GM23338 (cell line): ENCODE data around the gene CYTH1. TPM values are rescaled to one million over a fixed set of nuclear protein-coding genes. Genes with fewer than 3 reads are reported as not detected.

Experiments used
- ATAC-seq: fragments of 200-7000 bp; cut with Tn5 transposase; 3 replicates; pipeline ENCODE4 v1.9.1; 2020
- DNase-seq: peaks from one replicate; pipeline ENCODE4 v3.0.0-alpha.2; 2015; ENCODE audit warnings: low spot score
- H2AFZ ChIP-seq: fragments of 200-600 bp; sonication (generic); 2 replicates; pipeline ENCODE4 v1.8.0; 2016; ENCODE audit warnings: antibody characterized with exemption, mild to moderate bottlenecking, moderate library complexity
- H3F3A ChIP-seq: fragments of 200-600 bp; sonication (generic); replicated peaks from 2 replicates; pipeline ENCODE4 v1.8.0; 2017; ENCODE audit warnings: antibody characterized with exemption, mixed run types, low read depth
- H3K27ac ChIP-seq: fragments of 200-600 bp; sonication (generic); 2 replicates; pipeline ENCODE4 v1.6.1; 2016; ENCODE audit warnings: low read depth
- H3K27me3 ChIP-seq: fragments of 200-600 bp; sonication (generic); 2 replicates; pipeline ENCODE4 v1.8.0; 2016; ENCODE audit warnings: mild to moderate bottlenecking, mixed run types, moderate library complexity; ENCODE audit not compliant: insufficient read depth
- H3K36me3 ChIP-seq: fragments of 200-600 bp; sonication (generic); 2 replicates; pipeline ENCODE4 v1.8.0; 2016; ENCODE audit warnings: mild to moderate bottlenecking; ENCODE audit not compliant: insufficient read depth
- H3K4me1 ChIP-seq: fragments of 200-600 bp; sonication (generic); 2 replicates; pipeline ENCODE4 v1.8.0; 2016; ENCODE audit warnings: mild to moderate bottlenecking, moderate library complexity; ENCODE audit not compliant: insufficient read depth
- H3K4me2 ChIP-seq: fragments of 200-600 bp; sonication (generic); 2 replicates; pipeline ENCODE4 v1.7.1; 2017; ENCODE audit warnings: mixed run types
- H3K4me3 ChIP-seq: fragments of 200-600 bp; sonication (generic); 2 replicates; pipeline ENCODE4 v1.6.1; 2016; ENCODE audit warnings: mixed run types
- H3K79me2 ChIP-seq: fragments of 200-600 bp; sonication (generic); replicated peaks from 2 replicates; pipeline ENCODE4 v1.8.0; 2017; ENCODE audit warnings: mild to moderate bottlenecking; ENCODE audit not compliant: insufficient read depth
- H3K9me2 ChIP-seq: fragments of 200-600 bp; sonication (generic); 2 replicates; pipeline ENCODE4 v1.8.0; 2017; ENCODE audit not compliant: insufficient read depth
- H4K20me1 ChIP-seq: fragments of 200-600 bp; sonication (generic); replicated peaks from 2 replicates; pipeline ENCODE4 v1.8.0; 2017; ENCODE audit warnings: mild to moderate bottlenecking; ENCODE audit not compliant: insufficient read depth
- H3K27ac Mint-ChIP-seq: 2 replicates; pipeline ENCODE4 v1.8.0; 2020; ENCODE audit warnings: inconsistent platforms, mild to moderate bottlenecking, moderate library complexity, mixed read lengths
- H3K27me3 Mint-ChIP-seq: 3 replicates; pipeline ENCODE4 v1.8.0; 2022; ENCODE audit warnings: low read depth, mild to moderate bottlenecking, moderate library complexity, mixed read lengths, inconsistent platforms; ENCODE audit not compliant: insufficient read depth, poor library complexity
- H3K36me3 Mint-ChIP-seq: 3 replicates; pipeline ENCODE4 v1.8.0; 2021; ENCODE audit warnings: low read depth, mild to moderate bottlenecking, inconsistent platforms, moderate library complexity, mixed read lengths
- H3K4me1 Mint-ChIP-seq: 3 replicates; pipeline ENCODE4 v1.8.0; 2020; ENCODE audit warnings: mild to moderate bottlenecking, inconsistent platforms, mixed read lengths
- H3K4me3 Mint-ChIP-seq: 3 replicates; pipeline ENCODE4 v1.8.0; 2021; ENCODE audit warnings: moderate library complexity, mild to moderate bottlenecking, inconsistent platforms, mixed read lengths
- H3K9me3 Mint-ChIP-seq: 3 replicates; pipeline ENCODE4 v1.8.0; 2020; ENCODE audit warnings: moderate library complexity, mild to moderate bottlenecking, inconsistent platforms, mixed read lengths
- CREB1 ChIP-seq: fragments of 250-450 bp; sonication (Bioruptor Pico); IDR thresholded peaks from 2 replicates; pipeline ENCODE4 v1.5.0; 2020; ENCODE audit warnings: low read depth, mild to moderate bottlenecking, moderate library complexity
- EZH2 ChIP-seq: fragments of 200-600 bp; sonication (generic); IDR thresholded peaks from one replicate; pipeline ENCODE4 v1.8.0; 2017; ENCODE audit warnings: antibody characterized with exemption, mild to moderate bottlenecking, low read depth; ENCODE audit not compliant: unreplicated experiment
- EZH2phosphoT487 ChIP-seq: fragments of 200-600 bp; sonication (generic); IDR thresholded peaks from one replicate; pipeline ENCODE4 v1.8.1; 2018; ENCODE audit warnings: antibody characterized with exemption; ENCODE audit not compliant: unreplicated experiment
- JUNB ChIP-seq: IDR thresholded peaks from one replicate; pipeline ENCODE4 v1.6.1; 2016; ENCODE audit warnings: antibody characterized with exemption; ENCODE audit not compliant: unreplicated experiment
- NANOG ChIP-seq: IDR thresholded peaks from 2 replicates; pipeline ENCODE4 v1.6.1; 2016; ENCODE audit warnings: antibody characterized with exemption, borderline replicate concordance
- POLR2AphosphoS5 ChIP-seq: IDR thresholded peaks from 2 replicates; pipeline ENCODE4 v1.6.1; 2016; ENCODE audit warnings: antibody characterized with exemption, low read depth
- STAT1 ChIP-seq: IDR thresholded peaks from one replicate; pipeline ENCODE4 v1.6.1; 2016; ENCODE audit warnings: antibody characterized with exemption; ENCODE audit not compliant: unreplicated experiment
- ZNF114 ChIP-seq: fragments of 250-450 bp; sonication (Bioruptor Pico); IDR thresholded peaks from 2 replicates; pipeline ENCODE4 v1.5.0; 2020; ENCODE audit warnings: mild to moderate bottlenecking, moderate library complexity
- polyA plus RNA-seq: library from polyadenylated mRNA; unstranded; fragments of >200 nt; fragmentation: Nextera tagmentation; extraction: Ambion mirVana; gene quantifications from 2 replicates; pipeline ENCODE4 v1.2.1, GENCODE V29; 2016
- total RNA-seq: library from RNA; depleted of rRNA; stranded (reverse); fragments of >200 nt; shearing (Covaris generic); gene quantifications from 2 replicates; pipeline ENCODE4 v1.2.3, GENCODE V29; 2014
- TF ChIP-seq, protein P1 (sequence below): IDR thresholded peaks from one replicate; pipeline ENCODE4 v1.6.1; 2018; ENCODE audit warnings: antibody characterized with exemption; ENCODE audit not compliant: unreplicated experiment
- TF ChIP-seq, protein P2 (sequence below): fragments of 250-450 bp; sonication (Bioruptor Pico); IDR thresholded peaks from 2 replicates; pipeline ENCODE4 v1.5.0; 2020; ENCODE audit warnings: mild to moderate bottlenecking, moderate library complexity
- TF ChIP-seq, protein P3 (sequence below), 2 experiments: fragments of 200-600 bp in 1 of 2; sonication (generic) in 1 of 2; conservative IDR thresholded peaks; 2 replicates each; pipeline versions ENCODE4 v1.5.1 to v1.6.1; 2016 to 2017; ENCODE audit warnings: antibody characterized with exemption in 2 of 2, low read depth in 2 of 2, mild to moderate bottlenecking in 2 of 2, moderate library complexity in 1 of 2

The CYTH1 gene
- total and polyA plus RNA-seq, 2 experiments from 2014 or later, result 13.8 to 14.5 TPM

DNA sequence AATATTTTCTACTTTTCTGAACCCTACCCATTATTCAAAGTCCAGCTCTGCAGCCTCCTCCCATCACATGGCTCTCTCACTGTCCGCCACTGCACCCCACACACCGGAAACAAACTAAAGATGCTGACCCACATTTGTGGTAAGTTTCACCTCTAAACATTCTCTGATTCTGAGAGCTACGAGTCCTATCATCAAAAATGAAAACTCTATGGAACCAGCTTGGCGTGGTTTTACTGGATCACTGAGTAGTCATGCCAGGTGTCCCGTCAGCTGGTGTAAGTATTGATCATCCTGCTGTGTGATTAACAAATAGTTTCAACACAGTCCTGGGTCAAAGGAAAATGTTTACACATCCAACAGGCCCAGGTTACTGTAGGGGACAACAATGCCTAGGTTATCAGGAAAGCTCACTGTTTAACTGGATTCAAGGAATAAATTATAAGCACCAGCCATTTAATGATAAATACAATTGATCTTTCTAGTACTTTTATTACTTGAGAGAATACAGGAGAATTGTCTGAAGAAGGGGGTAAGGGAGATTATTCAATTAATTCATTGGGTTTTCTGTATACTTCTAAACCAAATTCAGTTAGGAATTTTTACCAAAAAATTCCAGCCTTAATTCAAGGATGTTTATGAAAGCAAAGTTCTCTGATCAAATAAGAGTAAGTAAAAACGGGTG is 33.9 kb downstream of the CYTH1 start (continued):
- no peak for TF ChIP-seq ZNF114 (CRISPR knock-in tag)
- no peak for TF ChIP-seq STAT1
- TF ChIP-seq, protein P1, sequence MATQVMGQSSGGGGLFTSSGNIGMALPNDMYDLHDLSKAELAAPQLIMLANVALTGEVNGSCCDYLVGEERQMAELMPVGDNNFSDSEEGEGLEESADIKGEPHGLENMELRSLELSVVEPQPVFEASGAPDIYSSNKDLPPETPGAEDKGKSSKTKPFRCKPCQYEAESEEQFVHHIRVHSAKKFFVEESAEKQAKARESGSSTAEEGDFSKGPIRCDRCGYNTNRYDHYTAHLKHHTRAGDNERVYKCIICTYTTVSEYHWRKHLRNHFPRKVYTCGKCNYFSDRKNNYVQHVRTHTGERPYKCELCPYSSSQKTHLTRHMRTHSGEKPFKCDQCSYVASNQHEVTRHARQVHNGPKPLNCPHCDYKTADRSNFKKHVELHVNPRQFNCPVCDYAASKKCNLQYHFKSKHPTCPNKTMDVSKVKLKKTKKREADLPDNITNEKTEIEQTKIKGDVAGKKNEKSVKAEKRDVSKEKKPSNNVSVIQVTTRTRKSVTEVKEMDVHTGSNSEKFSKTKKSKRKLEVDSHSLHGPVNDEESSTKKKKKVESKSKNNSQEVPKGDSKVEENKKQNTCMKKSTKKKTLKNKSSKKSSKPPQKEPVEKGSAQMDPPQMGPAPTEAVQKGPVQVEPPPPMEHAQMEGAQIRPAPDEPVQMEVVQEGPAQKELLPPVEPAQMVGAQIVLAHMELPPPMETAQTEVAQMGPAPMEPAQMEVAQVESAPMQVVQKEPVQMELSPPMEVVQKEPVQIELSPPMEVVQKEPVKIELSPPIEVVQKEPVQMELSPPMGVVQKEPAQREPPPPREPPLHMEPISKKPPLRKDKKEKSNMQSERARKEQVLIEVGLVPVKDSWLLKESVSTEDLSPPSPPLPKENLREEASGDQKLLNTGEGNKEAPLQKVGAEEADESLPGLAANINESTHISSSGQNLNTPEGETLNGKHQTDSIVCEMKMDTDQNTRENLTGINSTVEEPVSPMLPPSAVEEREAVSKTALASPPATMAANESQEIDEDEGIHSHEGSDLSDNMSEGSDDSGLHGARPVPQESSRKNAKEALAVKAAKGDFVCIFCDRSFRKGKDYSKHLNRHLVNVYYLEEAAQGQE, result no peak

DNA sequence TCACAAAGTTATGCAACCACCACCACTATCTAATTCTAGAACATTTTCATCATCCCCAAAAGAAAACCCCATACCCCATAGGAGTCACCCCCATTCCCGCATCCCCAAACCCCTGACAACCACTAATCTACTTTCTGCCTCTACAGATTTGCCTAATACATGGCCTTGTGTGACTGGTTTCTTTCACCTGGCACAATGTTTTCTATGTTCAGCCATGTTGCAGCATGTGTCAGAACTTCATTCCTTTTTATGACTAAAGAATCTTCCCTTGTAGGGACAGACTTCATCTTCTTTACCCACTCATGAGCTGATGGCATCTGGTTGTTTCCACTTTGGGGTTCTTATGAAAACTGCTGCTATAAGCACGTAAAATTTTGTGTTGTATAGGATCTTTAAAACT is 34.6 kb downstream of the CYTH1 start:
- H3K79me2 ChIP-seq, result 0 out of 2 replicates have a peak, but pooled peaks cover 9% of the 10 kb centered on the region
- H4K20me1 ChIP-seq, result no peaks in the 10 kb centered on the region; the same call in none of the 2 replicates
- DNase-seq (no peak), ATAC-seq (no peak)
- no peak overlapping the region for H3K4me3 Mint-ChIP-seq
- no peaks in the 10 kb centered on the region for H3F3A ChIP-seq
- H3K9me2 ChIP-seq, result no peaks in the 10 kb centered on the region
- no peak overlapping the region; the same call in 1 of the 2 replicates for H3K27ac Mint-ChIP-seq
- H2AFZ ChIP-seq, result no peak overlapping the region
- no peaks in the 10 kb centered on the region for H3K27me3 Mint-ChIP-seq
- no peaks in the 10 kb centered on the region for H3K36me3 Mint-ChIP-seq
- peaks cover 8% of the 10 kb centered on the region for H3K4me1 ChIP-seq
- H3K4me2 ChIP-seq, result no peak overlapping the region
- no peaks in the 10 kb centered on the region for H3K36me3 ChIP-seq
- H3K27me3 ChIP-seq, result no peaks in the 10 kb centered on the region
- no peak overlapping the region for H3K27ac ChIP-seq
- no peak overlapping the region for H3K4me3 ChIP-seq
- TF ChIP-seq, protein P2, sequence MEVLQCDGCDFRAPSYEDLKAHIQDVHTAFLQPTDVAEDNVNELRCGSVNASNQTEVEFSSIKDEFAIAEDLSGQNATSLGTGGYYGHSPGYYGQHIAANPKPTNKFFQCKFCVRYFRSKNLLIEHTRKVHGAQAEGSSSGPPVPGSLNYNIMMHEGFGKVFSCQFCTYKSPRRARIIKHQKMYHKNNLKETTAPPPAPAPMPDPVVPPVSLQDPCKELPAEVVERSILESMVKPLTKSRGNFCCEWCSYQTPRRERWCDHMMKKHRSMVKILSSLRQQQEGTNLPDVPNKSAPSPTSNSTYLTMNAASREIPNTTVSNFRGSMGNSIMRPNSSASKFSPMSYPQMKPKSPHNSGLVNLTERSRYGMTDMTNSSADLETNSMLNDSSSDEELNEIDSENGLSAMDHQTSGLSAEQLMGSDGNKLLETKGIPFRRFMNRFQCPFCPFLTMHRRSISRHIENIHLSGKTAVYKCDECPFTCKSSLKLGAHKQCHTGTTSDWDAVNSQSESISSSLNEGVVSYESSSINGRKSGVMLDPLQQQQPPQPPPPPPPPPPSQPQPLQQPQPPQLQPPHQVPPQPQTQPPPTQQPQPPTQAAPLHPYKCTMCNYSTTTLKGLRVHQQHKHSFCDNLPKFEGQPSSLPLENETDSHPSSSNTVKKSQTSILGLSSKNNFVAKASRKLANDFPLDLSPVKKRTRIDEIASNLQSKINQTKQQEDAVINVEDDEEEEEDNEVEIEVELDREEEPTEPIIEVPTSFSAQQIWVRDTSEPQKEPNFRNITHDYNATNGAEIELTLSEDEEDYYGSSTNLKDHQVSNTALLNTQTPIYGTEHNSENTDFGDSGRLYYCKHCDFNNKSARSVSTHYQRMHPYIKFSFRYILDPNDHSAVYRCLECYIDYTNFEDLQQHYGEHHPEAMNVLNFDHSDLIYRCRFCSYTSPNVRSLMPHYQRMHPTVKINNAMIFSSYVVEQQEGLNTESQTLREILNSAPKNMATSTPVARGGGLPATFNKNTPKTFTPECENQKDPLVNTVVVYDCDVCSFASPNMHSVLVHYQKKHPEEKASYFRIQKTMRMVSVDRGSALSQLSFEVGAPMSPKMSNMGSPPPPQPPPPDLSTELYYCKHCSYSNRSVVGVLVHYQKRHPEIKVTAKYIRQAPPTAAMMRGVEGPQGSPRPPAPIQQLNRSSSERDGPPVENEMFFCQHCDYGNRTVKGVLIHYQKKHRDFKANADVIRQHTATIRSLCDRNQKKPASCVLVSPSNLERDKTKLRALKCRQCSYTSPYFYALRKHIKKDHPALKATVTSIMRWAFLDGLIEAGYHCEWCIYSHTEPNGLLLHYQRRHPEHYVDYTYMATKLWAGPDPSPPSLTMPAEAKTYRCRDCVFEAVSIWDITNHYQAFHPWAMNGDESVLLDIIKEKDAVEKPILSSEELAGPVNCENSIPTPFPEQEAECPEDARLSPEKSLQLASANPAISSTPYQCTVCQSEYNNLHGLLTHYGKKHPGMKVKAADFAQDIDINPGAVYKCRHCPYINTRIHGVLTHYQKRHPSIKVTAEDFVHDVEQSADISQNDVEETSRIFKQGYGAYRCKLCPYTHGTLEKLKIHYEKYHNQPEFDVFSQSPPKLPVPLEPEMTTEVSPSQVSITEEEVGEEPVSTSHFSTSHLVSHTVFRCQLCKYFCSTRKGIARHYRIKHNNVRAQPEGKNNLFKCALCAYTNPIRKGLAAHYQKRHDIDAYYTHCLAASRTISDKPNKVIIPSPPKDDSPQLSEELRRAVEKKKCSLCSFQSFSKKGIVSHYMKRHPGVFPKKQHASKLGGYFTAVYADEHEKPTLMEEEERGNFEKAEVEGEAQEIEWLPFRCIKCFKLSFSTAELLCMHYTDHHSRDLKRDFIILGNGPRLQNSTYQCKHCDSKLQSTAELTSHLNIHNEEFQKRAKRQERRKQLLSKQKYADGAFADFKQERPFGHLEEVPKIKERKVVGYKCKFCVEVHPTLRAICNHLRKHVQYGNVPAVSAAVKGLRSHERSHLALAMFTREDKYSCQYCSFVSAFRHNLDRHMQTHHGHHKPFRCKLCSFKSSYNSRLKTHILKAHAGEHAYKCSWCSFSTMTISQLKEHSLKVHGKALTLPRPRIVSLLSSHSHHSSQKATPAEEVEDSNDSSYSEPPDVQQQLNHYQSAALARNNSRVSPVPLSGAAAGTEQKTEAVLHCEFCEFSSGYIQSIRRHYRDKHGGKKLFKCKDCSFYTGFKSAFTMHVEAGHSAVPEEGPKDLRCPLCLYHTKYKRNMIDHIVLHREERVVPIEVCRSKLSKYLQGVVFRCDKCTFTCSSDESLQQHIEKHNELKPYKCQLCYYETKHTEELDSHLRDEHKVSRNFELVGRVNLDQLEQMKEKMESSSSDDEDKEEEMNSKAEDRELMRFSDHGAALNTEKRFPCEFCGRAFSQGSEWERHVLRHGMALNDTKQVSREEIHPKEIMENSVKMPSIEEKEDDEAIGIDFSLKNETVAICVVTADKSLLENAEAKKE (CRISPR knock-in tag), result no peak
- TF ChIP-seq CREB1 (CRISPR knock-in tag), result no peak
- TF ChIP-seq JUNB, result no peak
- TF ChIP-seq POLR2AphosphoS5, result no peak
- no peak for TF ChIP-seq EZH2
- TF ChIP-seq ZNF114 (CRISPR knock-in tag), result no peak
- TF ChIP-seq STAT1, result no peak
- TF ChIP-seq NANOG, result no peak
- TF ChIP-seq, protein P3, sequence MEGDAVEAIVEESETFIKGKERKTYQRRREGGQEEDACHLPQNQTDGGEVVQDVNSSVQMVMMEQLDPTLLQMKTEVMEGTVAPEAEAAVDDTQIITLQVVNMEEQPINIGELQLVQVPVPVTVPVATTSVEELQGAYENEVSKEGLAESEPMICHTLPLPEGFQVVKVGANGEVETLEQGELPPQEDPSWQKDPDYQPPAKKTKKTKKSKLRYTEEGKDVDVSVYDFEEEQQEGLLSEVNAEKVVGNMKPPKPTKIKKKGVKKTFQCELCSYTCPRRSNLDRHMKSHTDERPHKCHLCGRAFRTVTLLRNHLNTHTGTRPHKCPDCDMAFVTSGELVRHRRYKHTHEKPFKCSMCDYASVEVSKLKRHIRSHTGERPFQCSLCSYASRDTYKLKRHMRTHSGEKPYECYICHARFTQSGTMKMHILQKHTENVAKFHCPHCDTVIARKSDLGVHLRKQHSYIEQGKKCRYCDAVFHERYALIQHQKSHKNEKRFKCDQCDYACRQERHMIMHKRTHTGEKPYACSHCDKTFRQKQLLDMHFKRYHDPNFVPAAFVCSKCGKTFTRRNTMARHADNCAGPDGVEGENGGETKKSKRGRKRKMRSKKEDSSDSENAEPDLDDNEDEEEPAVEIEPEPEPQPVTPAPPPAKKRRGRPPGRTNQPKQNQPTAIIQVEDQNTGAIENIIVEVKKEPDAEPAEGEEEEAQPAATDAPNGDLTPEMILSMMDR (conservative IDR thresholded peaks at IDR 0.05; ENCODE audit: low read depth in 2 of 2), result no peak
- TF ChIP-seq EZH2phosphoT487, result no peak
- peaks cover 30% of the 10 kb centered on the region for H3K4me1 Mint-ChIP-seq
- no peaks in the 10 kb centered on the region for H3K9me3 Mint-ChIP-seq
